Adrenal gland (tissue), 12 donors: ENCODE measurements around the gene FBXO21. TPM values are rescaled to one million over a fixed set of nuclear protein-coding genes. Genes with fewer than 3 reads are reported as not detected.

Experiments used
- DNase-seq, 7 donors: peaks; one replicate each; pipeline ENCODE4 v3.0.0-alpha.2; 2019 to 2020
- H3K27ac ChIP-seq, 5 donors: fragments of 200-600 bp; sonication (generic) in 4 of 5; 1 replicate in 3 of 5; 2 replicates in 2 of 5; pipeline versions ENCODE4 v1.5.1 to v1.8.0; 2016 to 2020; ENCODE audit warnings: mild to moderate bottlenecking in 1 of 5
- H3K27me3 ChIP-seq: fragments of 200-600 bp; 2 replicates; pipeline ENCODE4 v1.8.0; 2021
- H3K36me3 ChIP-seq, 2 donors: fragments of 200-600 bp; replicated peaks in 1 of 2; 1 replicate in 1 of 2; 2 replicates in 1 of 2; pipeline versions ENCODE4 v1.5.1 to v1.8.0; 2018 to 2022
- H3K4me1 ChIP-seq, 2 donors: fragments of 200-600 bp; replicated peaks in 1 of 2; 1 replicate in 1 of 2; 2 replicates in 1 of 2; pipeline versions ENCODE4 v1.5.1 to v1.8.0; 2018 to 2021
- H3K4me3 ChIP-seq, 4 donors: fragments of 200-600 bp; sonication (generic) in 3 of 4; one replicate each; pipeline ENCODE4 v1.5.1; 2016 to 2018
- H3K9me3 ChIP-seq, 3 donors: fragments of 200-600 bp; sonication (generic) in 1 of 3; replicated peaks in 1 of 3; 1 replicate in 2 of 3; 2 replicates in 1 of 3; pipeline versions ENCODE4 v1.5.1 to v1.8.0; 2016 to 2021
- POLR2A ChIP-seq, 2 donors: fragments of 450-650 bp; IDR thresholded peaks; one replicate each; pipeline ENCODE4 v1.6.1; 2017; ENCODE audit warnings: antibody characterized with exemption in 2 of 2, mild to moderate bottlenecking in 2 of 2, moderate library complexity in 1 of 2
- WGBS, 4 donors: extraction: QIAGEN DNeasy Blood & Tissue Kit in 2 of 4; methylation state at CpG; one replicate each; pipeline versions ENCODE4 v1.1.5 to v1.1.7; 2013 to 2017; 5-methylcytosine and 5-hydroxymethylcytosine counted together
- intact Hi-C, 2 donors: fragments of 100-400 bp; cut with DNase I; formaldehyde crosslinking; loops; one replicate each; pipeline versions ENCODE4 v1.14.1 to v1.15.0; 2022 to 2023
- polyA plus RNA-seq, 3 donors: library from polyadenylated mRNA; stranded (reverse); fragments of 200-250 nt in 2 of 3; fragments of 350-450 nt in 1 of 3; fragmentation: Illumina TruSeq in 1 of 3; extraction: RNeasy Lipid Tissue Mini Kit (QIAGEN cat#74804) in 1 of 3; gene quantifications; one replicate each; pipeline ENCODE4 v1.2.3, GENCODE V29; 2013 to 2014
- total RNA-seq, 9 donors: library from RNA; depleted of rRNA in 4 of 9; stranded (reverse); fragments of >200 nt in 4 of 9; fragments of 120-200 nt in 1 of 9; fragmentation: NEBNext Ultra II Directional in 1 of 9; extraction: Animal tissue kit (Norgen Biotek cat#: 25700) in 1 of 9; gene quantifications; one replicate each; pipeline versions ENCODE4 v1.1.0 to v1.2.4, GENCODE V29; 2013 to 2023
- TF ChIP-seq, protein P1 (sequence below), 6 experiments: fragments of 450-650 bp in 4 of 6; fragments of 200-600 bp in 2 of 6; sonication (generic) in 1 of 6; IDR thresholded peaks; 1 replicate in 5 of 6; 2 replicates in 1 of 6; pipeline versions ENCODE4 v1.5.1 to v1.8.0; 2016 to 2021; ENCODE audit warnings: antibody characterized with exemption in 6 of 6, mild to moderate bottlenecking in 2 of 6, moderate library complexity in 1 of 6
- donor health status: healthy with polysubstance abuse.
- donor health status: Bipolar disorder and iron deficiency.
- donor health status: DM: yes; HTN: yes; CAD: no.
- donor health status: DM: no; HTN: no; CAD: no.
- donor health status: DM: no; HTN: no; CAD: no.
- donor health status: DM: yes; HTN: yes; CAD: no.

The FBXO21 gene
- total and polyA plus RNA-seq, 12 donors = 22.8 to 309 (median 103) TPM

DNA sequence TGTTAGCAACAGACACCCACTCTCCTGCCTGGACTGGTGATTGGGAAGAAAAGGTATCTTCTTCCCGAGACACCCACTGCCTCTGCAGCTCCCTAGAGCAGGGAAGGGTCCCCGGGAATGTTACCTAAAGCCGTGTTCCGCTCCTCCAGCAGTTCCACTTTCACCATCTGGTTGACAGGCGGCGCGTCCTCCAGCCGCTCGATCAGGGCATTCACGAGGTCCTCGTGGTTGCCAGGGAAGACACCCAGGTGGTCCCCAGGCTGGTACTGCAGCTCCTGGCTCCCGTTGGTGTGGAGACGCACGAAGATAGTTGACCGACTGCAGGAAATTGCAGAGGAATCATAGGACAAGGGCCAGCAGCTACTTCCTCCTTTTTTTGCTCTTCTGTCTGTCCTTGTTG is 44.2 kb upstream of the FBXO21 start:
- intact Hi-C loops = no loop called here
- TF ChIP-seq POLR2A (IDR thresholded peaks at IDR 0.05) = no peak

DNA sequence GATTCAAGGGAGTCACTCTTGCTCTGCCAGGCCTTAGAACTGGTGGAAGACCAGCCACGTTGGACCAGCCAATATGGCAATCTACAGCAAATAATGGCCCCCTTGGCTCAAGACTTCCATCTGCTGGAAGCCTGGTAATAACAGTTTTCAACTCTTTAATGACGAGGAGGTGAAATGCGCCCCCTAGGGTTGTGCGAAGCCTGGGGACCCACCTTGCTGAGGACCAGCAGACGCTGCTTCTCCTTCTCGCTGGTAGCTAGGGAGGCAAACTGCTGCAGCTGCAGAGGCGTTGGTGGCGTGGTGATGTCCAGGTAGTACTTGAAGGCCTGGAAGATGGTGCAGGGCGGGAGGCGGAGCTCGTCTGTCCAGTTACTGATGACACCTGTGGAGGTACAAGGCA is 41.5 kb upstream of the FBXO21 start:
- H3K4me1 ChIP-seq = no peaks in the 10 kb centered on the region
- no peaks in the 10 kb centered on the region for H3K9me3 ChIP-seq
- H3K27me3 ChIP-seq = peaks cover 11% of the 10 kb centered on the region

More for the DNA sequence above, 44.2 kb upstream of the FBXO21 start:
- WGBS, 4 donors = 83 to 90% (median 87%) methylated on average over 15 of the region's 15 CpGs
- no peaks in the 10 kb centered on the region for H3K36me3 ChIP-seq
- no peak overlapping the region for H3K4me3 ChIP-seq
- DNase-seq = no peak
- no peak overlapping the region for H3K27ac ChIP-seq
- H3K27me3 ChIP-seq = peaks cover 11% of the 10 kb centered on the region
- no peaks in the 10 kb centered on the region for H3K4me1 ChIP-seq
- H3K9me3 ChIP-seq = no peaks in the 10 kb centered on the region

DNA sequence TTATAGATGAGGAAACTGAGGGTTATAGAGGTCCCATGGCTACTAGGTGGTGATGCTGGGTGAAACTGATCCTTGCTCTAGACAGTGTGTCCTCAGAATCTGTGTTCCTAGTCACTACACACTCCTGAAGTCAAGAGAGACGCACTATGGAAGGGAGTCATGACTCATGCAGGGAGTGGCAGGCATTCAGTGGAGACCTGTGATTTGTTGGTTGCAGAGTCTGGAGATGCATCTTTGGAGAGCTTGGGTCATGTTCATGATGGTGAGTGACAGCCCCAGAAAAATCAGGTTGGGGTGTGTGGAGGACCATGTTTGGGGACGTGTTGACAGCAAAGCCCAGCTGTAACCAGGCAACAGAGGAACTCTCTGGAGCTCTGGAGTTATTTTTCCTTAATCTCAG is 38.0 kb upstream of the FBXO21 start:
- Histone ChIP-seq H3K27ac (no peak overlapping the region), H3K4me3 (no peak overlapping the region), H3K27me3 (peaks cover 11% of the 10 kb centered on the region), H3K9me3 (no peaks in the 10 kb centered on the region), H3K36me3 (no peaks in the 10 kb centered on the region), H3K4me1 (no peaks in the 10 kb centered on the region)
- WGBS, 4 donors = 41 to 57% (median 47%) methylated on average over 2 of the region's 2 CpGs
- intact Hi-C loops = no loop called here
- DNase-seq = no peak
- no peak for TF ChIP-seq POLR2A (IDR thresholded peaks at IDR 0.05)
- TF ChIP-seq, protein P1, sequence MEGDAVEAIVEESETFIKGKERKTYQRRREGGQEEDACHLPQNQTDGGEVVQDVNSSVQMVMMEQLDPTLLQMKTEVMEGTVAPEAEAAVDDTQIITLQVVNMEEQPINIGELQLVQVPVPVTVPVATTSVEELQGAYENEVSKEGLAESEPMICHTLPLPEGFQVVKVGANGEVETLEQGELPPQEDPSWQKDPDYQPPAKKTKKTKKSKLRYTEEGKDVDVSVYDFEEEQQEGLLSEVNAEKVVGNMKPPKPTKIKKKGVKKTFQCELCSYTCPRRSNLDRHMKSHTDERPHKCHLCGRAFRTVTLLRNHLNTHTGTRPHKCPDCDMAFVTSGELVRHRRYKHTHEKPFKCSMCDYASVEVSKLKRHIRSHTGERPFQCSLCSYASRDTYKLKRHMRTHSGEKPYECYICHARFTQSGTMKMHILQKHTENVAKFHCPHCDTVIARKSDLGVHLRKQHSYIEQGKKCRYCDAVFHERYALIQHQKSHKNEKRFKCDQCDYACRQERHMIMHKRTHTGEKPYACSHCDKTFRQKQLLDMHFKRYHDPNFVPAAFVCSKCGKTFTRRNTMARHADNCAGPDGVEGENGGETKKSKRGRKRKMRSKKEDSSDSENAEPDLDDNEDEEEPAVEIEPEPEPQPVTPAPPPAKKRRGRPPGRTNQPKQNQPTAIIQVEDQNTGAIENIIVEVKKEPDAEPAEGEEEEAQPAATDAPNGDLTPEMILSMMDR (IDR thresholded peaks at IDR 0.05) = no peak

More for the DNA sequence above, 41.5 kb upstream of the FBXO21 start:
- intact Hi-C loops = no loop called here
- H3K27ac ChIP-seq = no peak overlapping the region
- no peak for DNase-seq
- TF ChIP-seq, protein P1 (IDR thresholded peaks at IDR 0.05) = no peak
- no peak for TF ChIP-seq POLR2A (IDR thresholded peaks at IDR 0.05)
- WGBS, 4 donors = 79 to 87% (median 83%) methylated on average over 11 of the region's 11 CpGs
- no peaks in the 10 kb centered on the region for H3K36me3 ChIP-seq
- H3K4me3 ChIP-seq = no peak overlapping the region

DNA sequence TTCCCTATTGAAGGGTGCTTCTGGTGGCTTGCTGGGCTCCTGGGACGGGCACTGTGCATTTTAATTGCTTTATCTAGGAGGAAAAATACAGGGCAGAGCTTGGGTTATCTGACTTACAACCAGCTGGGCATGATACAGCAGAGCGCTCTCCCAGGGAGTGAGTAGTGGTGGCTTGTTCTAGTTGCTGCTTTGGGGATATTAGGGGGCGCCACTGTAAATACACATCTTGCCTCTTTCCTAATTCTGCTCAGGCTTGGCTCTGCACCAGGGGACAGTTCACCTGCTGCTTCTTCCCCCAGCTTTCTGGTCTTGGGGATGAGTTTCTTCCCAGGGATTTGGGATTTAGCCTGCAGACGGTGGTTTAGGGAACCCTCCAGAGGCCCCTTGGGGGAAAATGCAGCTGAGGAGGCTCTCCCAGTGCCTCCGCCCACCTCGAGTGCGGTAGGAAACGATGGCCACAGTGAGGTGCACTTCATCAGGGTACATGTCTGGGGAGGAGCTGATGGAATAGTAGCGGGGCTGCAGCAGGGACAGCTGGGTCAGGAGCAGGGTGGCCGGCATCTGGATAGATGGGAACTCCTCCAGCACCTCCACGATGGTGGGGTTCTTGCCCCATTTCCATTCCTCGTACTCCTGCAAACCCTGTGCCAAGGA is 36.9 kb upstream of the FBXO21 start:
- no peak for TF ChIP-seq POLR2A (IDR thresholded peaks at IDR 0.05)
- TF ChIP-seq, protein P1 (IDR thresholded peaks at IDR 0.05) = no peak
- H3K9me3 ChIP-seq = no peaks in the 10 kb centered on the region
- no peak overlapping the region for H3K27ac ChIP-seq
- H3K4me3 ChIP-seq = no peak overlapping the region
- intact Hi-C loops = no loop called here
- WGBS, 4 donors = 43 to 50% (median 46%) methylated on average over 2 to 12 of the region's 12 CpGs
- no peaks in the 10 kb centered on the region for H3K36me3 ChIP-seq
- DNase-seq = no peak
- H3K27me3 ChIP-seq = peaks cover 8% of the 10 kb centered on the region
- no peaks in the 10 kb centered on the region for H3K4me1 ChIP-seq

DNA sequence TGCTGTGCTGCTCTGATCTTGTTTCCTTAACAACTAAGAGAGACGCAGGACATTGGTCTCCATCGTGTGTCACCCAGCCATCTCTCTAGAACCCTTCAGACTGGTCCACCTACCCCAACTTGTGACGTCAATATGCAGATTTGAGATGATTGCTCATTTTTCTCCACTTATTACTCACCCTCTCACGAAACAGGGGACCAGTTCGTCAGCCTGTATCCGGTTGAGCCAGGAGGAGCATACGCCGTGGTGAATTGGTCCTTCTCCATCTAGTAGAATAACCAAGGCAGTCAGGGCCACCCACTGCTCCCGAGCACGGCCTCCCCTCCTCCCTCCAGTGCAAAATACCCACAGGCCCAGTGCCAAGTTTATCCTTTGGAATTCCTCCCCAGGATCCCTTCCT is 36.2 kb upstream of the FBXO21 start:
- no peak for DNase-seq
- no peak overlapping the region for H3K4me3 ChIP-seq
- intact Hi-C loops = no loop called here
- H3K36me3 ChIP-seq = no peaks in the 10 kb centered on the region
- TF ChIP-seq, protein P1 (IDR thresholded peaks at IDR 0.05) = no peak
- TF ChIP-seq POLR2A (IDR thresholded peaks at IDR 0.05) = no peak
- H3K27ac ChIP-seq = no peak overlapping the region
- H3K4me1 ChIP-seq = no peaks in the 10 kb centered on the region
- 73 to 80% (median 76%) methylated on average over 10 of the region's 10 CpGs for WGBS, 4 donors
- H3K27me3 ChIP-seq = peaks cover 2% of the 10 kb centered on the region
- no peaks in the 10 kb centered on the region for H3K9me3 ChIP-seq
